NCI-H187 (cell line): Measurements from ENCODE around the gene MMP7.
"Not testable (repeated sequence)": the region's sequence is repeated elsewhere in the genome, so short reads cannot be mapped to it uniquely, and the experiment has no call there.

ENCODE experiments used
- DNase-seq, 2 experiments: peaks; one replicate each; lab custom pipeline; 2025; lab: John Stamatoyannopoulos, UW

MMP7 gene

DNA sequence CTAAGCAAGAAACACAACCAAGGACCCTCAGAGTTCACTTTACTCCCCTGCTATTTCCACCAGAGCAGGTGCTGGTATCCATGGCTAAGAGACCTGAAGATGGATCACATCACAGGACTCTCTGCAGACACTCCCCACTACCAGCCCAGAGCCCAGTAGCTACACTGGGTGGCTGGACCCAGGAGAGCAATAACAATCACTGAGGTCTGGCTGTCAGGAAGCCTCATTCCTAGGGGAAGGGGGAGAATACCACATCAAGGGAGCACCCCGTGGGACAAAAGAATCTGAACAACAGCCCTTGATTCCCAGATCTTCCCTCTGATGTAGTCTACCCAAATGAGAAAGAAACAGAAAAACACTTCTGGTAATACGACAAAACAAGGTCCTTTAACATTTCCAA is 9.0 kb upstream of the MMP7 start:
- DNase-seq, result no peak

DNA sequence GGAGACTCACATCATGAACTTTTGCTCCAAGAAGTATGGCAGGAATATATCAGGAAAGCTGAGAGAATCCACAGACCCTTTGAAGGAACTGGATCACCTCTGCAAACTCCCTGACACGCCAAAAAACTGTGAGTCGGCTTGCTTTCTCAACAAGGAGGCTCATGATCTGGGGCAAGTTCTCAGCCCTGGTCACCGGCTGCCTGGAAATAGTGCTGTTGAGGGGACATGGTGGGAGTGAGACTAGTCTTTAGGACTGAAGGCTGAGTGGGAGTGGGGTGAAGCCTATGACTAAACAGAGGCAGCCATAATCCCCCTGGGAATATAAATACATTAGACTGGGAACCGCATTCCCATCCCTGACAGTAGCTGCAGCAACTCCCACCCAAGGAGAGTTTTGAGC is 8.4 kb upstream of the MMP7 start:
- no peak for DNase-seq

- DNase-seq, result no peak
These were observed 3.8 kb upstream of the MMP7 start for GRCh38 chr11:102534261-102534872.

DNA sequence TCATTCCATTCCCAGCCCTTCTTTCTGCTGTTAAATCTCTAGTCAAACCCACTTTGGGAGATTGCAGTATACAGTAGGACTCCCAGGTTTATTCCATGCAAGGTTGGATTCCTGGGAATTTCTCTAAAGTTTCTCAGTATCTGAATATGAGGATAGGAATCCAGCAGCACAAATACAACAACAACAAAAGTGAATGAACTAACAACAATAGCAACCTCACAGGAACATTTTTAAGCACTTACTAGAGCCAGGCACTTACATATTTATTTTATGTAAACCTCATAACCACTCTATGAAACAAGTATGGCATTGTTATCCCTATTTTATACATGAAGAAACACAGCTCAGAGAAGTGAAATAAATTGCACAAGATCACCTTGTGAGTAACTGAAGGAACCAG is 1.9 kb downstream of the MMP7 start:
- no peak for DNase-seq

- no peak for DNase-seq
These were observed 2.9 kb downstream of the MMP7 start for GRCh38 chr11:102527684-102528083.

- DNase-seq, result no peak
These were observed 3.5 kb downstream of the MMP7 start for GRCh38 chr11:102527041-102527440.

DNA sequence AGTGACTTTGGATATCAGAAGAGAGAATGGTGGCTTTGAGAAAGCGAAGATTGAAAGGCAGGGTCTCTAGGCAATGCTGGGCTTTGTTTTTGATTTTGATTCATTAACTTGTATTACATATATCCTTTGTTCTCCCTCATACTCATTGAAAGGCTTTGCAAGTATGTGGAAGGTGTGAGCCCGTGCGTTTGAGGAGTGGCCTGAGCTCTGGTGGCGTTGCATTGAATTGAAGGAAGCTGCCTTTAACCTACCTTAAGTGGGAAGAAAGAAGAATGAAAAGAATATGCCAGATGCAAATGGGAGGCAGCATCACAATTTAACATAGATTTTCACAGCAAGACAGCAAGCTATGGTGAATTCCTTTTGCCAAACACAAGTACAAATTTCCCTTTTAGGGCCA is 6.7 kb downstream of the MMP7 start:
- no peak for DNase-seq

DNA sequence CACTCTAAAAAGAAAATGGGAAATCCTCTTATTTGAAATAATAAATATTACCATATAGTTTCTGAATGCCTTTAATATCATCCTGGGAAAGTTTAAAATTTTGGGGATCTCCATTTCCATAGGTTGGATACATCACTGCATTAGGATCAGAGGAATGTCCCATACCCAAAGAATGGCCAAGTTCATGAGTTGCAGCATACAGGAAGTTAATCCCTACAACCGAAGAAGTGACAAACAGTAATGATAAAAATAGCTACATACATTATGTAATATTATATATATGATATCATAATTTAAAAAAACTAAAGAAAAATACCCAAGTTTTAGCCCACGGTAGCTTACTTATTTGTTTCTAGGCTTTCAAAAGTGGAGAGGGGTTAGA is 7.4 kb downstream of the MMP7 start:
- no peak for DNase-seq

DNA sequence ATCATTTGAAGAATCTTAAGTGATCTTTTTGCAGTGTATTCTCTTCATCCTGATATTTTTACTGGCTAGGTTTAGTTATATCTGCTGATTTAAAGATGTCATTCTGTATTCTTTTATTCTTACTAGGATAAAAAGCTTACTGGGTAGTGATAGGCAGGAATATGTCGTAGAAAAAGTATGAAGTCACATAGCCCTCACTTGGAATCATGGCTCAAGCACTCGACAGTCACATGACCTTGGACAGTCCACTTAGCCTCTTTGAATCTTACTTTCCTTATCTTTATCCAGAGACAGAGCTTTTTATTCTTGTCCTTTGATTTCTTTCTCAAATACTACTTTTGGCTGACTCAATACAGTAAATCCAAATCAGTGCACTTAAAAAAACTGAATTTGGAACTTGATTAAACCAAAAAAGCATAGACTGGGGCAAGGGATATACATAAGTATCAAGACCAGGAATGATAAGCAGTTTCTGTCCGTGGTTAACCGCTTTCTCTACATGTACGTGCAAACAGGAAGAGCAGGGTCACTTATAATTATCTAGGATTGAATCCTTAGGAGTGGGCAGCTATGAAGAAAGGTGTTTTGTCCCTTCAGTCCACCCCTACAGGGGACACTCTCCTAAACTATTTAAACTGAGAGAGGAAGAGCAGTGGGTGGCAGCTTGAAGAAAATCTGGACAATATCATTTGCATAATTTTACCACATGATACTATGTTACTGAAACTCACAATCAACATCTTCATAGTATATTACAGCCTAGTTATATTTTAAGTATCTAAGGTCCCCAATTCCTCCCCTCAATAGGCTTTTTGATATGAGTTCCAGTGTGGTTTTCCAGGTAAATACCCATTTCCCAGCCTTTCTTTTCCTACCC is 8.0 kb downstream of the MMP7 start:
- no peak for DNase-seq

GRCh38 chr11:102521121-102521520 is 9.4 kb downstream of the MMP7 start:
- DNase-seq, result no peak

GRCh38 chr11:102520514-102520913 is 10.0 kb downstream of the MMP7 start:
- DNase-seq, result no peak

GRCh38 chr11:102518296-102519094 is 12.1 kb downstream of the MMP7 start:
- DNase-seq, result no peak

- DNase-seq, result no peak
These were observed 12.9 kb downstream of the MMP7 start for GRCh38 chr11:102517670-102518069.

GRCh38 chr11:102516179-102516578 is 14.4 kb downstream of the MMP7 start:
- no peak for DNase-seq

GRCh38 chr11:102513869-102514268 is 16.7 kb downstream of the MMP7 start:
- DNase-seq, result no peak

GRCh38 chr11:102510439-102511135 is 20.0 kb downstream of the MMP7 start:
- no peak for DNase-seq

- DNase-seq, result not testable (repeated sequence)
These were observed 27.7 kb downstream of the MMP7 start for GRCh38 chr11:102502831-102503230.

- no peak for DNase-seq
These were observed 29.7 kb downstream of the MMP7 start for GRCh38 chr11:102500829-102501228.

GRCh38 chr11:102499931-102500330 is 30.6 kb downstream of the MMP7 start:
- DNase-seq, result no peak

GRCh38 chr11:102499151-102499550 is 31.4 kb downstream of the MMP7 start:
- no peak for DNase-seq

DNA sequence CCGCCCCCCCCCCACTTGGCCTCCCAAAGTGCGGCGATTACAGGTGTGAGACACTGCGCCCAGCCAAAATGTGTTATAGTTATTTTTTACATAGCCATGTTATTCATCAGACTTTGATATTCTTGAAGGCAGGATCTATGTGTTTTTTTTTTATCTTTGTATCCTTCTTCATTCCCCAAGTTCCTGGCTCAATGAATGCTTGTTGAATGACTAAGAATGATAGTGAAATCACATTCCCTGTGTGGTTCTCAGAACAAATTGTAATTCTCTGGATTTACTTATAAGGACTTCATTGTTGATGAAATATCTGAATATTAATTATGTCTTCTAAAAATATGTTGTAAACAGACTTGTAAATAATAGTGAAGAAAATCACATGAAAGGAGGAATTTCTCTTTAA is 33.5 kb downstream of the MMP7 start:
- DNase-seq, result no peak
